BE2C (cell line): ENCODE data around the gene BEST1.

ENCODE experiments used
- DNase-seq: peaks from one replicate; pipeline ENCODE4 v3.0.0-alpha.2; 2020
- H3K27me3 ChIP-seq: fragments of 250-450 bp; sonication (Bioruptor Pico); 2 replicates; pipeline ENCODE4 v1.5.1; 2020; ENCODE audit warnings: mild to moderate bottlenecking
- H3K36me3 ChIP-seq: fragments of 250-450 bp; sonication (Bioruptor Pico); 2 replicates; pipeline ENCODE4 v1.5.1; 2020; ENCODE audit warnings: mild to moderate bottlenecking
- H3K4me1 ChIP-seq: fragments of 250-450 bp; sonication (Bioruptor Pico); 2 replicates; pipeline ENCODE4 v1.5.1; 2020
- H3K4me3 ChIP-seq: 2 replicates; pipeline ENCODE4 v1.5.1; 2011; ENCODE audit warnings: low read depth, low read length
- H3K9me3 ChIP-seq: fragments of 250-450 bp; sonication (Bioruptor Pico); 2 replicates; pipeline ENCODE4 v1.5.1; 2020
- TF ChIP-seq, protein P1 (sequence below): IDR thresholded peaks from 2 replicates; pipeline ENCODE4 v1.5.1; 2012; ENCODE audit warnings: mild to moderate bottlenecking, low read depth, low read length

Gene BEST1

DNA sequence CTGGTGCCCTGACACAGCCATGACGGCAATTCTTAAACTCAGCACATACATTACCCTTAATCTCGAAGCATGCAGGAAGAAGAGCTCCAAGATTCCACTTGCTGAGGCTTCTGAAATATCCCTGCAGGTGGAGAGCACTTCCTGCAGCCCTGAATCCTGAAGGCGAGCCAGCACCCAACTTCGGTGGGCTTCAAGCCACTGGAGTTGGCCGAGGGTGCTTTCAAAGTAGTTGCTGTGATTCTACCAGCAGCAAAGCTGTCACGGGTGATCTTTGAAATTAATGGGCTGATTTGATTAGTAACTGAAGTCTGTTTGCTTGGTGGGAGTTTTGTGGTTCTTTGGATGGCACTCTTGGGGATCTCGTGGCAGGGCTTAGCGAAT lies 26.3 kb downstream of the BEST1 start:
- no peak for DNase-seq
- Histone ChIP-seq H3K27me3 (no peaks in the 10 kb centered on the region), H3K4me1 (peaks cover 5% of the 10 kb centered on the region), H3K36me3 (no peaks in the 10 kb centered on the region), H3K9me3 (no peaks in the 10 kb centered on the region), H3K4me3 (no peak overlapping the region)
- TF ChIP-seq, protein P1, sequence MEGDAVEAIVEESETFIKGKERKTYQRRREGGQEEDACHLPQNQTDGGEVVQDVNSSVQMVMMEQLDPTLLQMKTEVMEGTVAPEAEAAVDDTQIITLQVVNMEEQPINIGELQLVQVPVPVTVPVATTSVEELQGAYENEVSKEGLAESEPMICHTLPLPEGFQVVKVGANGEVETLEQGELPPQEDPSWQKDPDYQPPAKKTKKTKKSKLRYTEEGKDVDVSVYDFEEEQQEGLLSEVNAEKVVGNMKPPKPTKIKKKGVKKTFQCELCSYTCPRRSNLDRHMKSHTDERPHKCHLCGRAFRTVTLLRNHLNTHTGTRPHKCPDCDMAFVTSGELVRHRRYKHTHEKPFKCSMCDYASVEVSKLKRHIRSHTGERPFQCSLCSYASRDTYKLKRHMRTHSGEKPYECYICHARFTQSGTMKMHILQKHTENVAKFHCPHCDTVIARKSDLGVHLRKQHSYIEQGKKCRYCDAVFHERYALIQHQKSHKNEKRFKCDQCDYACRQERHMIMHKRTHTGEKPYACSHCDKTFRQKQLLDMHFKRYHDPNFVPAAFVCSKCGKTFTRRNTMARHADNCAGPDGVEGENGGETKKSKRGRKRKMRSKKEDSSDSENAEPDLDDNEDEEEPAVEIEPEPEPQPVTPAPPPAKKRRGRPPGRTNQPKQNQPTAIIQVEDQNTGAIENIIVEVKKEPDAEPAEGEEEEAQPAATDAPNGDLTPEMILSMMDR: no peak

DNA sequence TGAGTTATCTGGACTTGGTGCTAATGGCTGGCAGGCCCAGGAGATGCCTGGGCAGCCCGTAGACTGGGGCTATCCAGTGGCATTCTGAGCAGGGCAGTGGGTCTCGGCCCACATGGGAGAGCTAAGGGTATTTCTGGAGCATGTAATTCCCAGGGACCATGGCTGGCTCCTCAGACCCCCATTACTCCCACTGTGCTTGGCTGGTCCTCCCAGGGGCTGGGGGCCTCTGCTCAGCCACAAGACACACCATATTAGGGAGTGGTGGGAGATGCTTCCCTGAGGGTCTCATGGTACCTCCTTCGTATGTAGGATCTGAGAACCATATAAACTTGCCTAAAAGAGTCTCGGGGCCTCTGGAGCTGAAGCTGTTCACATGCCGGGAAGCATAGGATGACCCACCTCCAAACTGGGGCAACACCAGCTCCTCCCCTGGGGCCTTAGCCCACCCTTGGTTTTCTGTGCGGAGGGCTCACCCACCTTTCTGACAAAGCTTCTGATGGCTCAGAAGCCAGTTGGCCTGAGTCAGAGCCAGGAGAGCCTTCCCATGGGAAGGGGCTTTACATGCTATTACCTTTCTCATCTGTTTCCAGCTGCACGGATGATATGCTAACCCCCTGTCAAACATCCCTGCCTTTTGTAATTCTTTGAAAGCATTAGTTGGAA lies 26.8 kb downstream of the BEST1 start:
- no peak for DNase-seq
- H3K27me3 ChIP-seq: no peaks in the 10 kb centered on the region
- H3K9me3 ChIP-seq: no peaks in the 10 kb centered on the region
- H3K4me3 ChIP-seq: no peak overlapping the region
- peaks cover 4% of the 10 kb centered on the region; the same call in 1 of the 2 replicates for H3K4me1 ChIP-seq
- no peaks in the 10 kb centered on the region for H3K36me3 ChIP-seq
- TF ChIP-seq, protein P1: no peak

DNA sequence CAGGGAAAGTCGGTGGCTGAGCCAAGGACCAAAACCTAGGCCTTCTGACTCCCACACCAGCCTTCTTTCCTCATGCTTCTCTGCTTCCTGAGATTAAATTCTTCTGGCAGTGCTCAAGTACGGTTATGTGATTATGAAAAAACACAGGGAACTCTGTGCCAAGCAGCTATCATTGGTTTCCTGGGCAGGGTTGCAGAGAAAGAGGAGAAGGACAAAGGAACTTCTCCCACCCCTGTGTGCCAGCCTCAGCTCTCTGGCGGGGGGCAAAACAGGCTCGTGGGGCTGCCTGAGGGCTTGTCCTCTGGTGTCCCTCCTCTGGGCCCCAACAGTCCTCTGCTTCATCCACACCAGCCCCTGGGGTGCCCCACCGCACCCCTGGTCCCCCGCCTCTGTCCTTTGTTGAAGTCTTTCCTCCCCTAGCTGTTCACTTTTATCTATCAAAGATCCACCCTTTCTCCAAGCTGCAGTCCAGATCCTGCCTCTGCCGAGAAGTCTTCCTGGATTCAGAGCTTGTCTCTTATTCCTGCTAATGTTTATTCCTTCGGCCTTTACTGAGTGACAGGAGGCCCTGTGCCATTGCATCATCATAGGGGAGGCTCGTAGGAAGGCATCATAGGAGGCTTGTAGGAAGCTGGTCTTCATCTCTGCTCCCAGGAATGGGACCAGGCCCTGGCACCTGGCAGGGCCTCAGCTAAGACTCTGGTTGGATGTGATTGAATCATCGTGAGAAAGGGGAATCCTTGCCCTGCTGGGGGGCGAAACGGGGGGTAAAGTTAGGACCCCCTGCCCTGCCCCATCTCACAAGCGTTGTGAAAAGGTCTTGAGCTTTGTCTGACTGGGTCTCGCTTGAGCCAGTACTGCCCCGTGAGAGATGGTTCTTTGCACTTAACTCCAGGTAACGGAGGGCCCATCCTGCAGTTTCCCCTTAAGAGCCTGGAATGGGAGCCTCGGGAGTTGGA lies 28.8 kb downstream of the BEST1 start:
- H3K4me3 ChIP-seq: no peak overlapping the region
- H3K36me3 ChIP-seq: no peaks in the 10 kb centered on the region
- TF ChIP-seq, protein P1: no peak
- no peaks in the 10 kb centered on the region for H3K9me3 ChIP-seq
- DNase-seq: no peak
- no peaks in the 10 kb centered on the region for H3K27me3 ChIP-seq
- H3K4me1 ChIP-seq: no peaks in the 10 kb centered on the region

DNA sequence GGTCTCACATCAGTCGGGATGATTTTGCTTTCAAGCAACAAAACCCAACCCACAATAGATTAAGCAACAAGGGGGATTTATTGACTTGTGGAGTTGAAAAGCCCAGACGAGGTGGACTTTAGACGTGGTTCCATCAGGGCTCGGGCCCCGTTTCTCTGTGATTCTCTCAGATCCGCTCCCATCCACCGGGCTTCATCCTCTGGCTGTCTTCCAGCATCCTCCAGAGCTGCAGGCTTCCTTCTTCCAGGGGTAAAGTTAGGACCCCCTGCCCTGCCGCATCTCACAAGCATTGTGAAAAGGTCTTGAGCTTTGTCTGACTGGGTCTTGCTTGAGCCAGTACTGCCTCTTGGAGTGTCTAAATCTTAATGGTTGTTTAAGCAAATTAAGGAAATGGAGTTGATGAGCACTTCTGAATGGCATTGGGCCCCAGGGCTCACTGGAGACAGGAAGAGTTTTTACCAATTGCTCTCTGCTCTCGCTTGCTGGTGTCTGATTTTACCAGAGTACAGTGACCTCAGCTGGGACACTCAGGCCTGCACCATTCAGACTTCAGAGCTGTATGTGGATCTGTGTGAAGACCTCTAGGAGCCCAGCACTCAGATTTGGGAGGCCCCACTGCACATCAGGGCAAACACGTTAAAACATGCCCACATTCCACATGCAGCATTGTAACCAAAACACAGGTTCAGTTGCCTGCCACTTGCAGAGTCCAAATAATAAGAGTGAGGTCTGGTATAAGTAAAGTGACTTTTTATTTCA lies 30.8 kb downstream of the BEST1 start:
- no peak for DNase-seq
- no peaks in the 10 kb centered on the region for H3K4me1 ChIP-seq
- no peaks in the 10 kb centered on the region for H3K27me3 ChIP-seq
- no peaks in the 10 kb centered on the region for H3K36me3 ChIP-seq
- no peak overlapping the region for H3K4me3 ChIP-seq
- TF ChIP-seq, protein P1: no peak
- H3K9me3 ChIP-seq: no peaks in the 10 kb centered on the region

DNA sequence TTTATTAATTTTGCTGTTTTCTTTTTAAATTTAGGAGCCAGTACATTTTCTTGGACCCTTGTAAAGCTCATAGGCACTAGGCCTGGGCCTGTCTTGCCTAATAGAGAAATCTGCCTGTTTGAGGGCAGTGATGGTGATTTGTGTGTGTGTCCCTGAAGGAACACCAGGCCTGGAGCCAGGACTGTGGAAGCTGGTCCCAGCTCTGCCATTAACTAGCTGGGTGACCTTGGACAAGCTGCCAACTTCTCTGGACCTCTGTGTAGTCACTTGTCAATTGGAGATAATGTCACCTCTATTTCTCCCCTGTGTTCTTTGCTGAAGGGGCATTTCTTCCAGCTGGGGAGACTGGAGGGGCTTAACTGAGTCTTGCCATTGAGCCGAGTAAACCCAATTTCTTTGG lies 33.3 kb downstream of the BEST1 start:
- no peaks in the 10 kb centered on the region for H3K4me1 ChIP-seq
- DNase-seq: no peak
- no peaks in the 10 kb centered on the region for H3K9me3 ChIP-seq
- no peak overlapping the region for H3K4me3 ChIP-seq
- TF ChIP-seq, protein P1: no peak
- H3K27me3 ChIP-seq: no peaks in the 10 kb centered on the region
- no peaks in the 10 kb centered on the region for H3K36me3 ChIP-seq
